DMS114 treated with DMSO at 0.1 percent for 48 hours (cell line): ENCODE data around the gene PMPCB.
"Not testable (repeated sequence)": the region's sequence is repeated elsewhere in the genome, so short reads cannot be mapped to it uniquely, and the experiment has no call there.

Experiments used
- DNase-seq: peaks from one replicate; lab custom pipeline; 2025; ENCODE audit not compliant: unreplicated experiment; lab: John Stamatoyannopoulos, UW

PMPCB gene, protein sequence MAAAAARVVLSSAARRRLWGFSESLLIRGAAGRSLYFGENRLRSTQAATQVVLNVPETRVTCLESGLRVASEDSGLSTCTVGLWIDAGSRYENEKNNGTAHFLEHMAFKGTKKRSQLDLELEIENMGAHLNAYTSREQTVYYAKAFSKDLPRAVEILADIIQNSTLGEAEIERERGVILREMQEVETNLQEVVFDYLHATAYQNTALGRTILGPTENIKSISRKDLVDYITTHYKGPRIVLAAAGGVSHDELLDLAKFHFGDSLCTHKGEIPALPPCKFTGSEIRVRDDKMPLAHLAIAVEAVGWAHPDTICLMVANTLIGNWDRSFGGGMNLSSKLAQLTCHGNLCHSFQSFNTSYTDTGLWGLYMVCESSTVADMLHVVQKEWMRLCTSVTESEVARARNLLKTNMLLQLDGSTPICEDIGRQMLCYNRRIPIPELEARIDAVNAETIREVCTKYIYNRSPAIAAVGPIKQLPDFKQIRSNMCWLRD

DNA sequence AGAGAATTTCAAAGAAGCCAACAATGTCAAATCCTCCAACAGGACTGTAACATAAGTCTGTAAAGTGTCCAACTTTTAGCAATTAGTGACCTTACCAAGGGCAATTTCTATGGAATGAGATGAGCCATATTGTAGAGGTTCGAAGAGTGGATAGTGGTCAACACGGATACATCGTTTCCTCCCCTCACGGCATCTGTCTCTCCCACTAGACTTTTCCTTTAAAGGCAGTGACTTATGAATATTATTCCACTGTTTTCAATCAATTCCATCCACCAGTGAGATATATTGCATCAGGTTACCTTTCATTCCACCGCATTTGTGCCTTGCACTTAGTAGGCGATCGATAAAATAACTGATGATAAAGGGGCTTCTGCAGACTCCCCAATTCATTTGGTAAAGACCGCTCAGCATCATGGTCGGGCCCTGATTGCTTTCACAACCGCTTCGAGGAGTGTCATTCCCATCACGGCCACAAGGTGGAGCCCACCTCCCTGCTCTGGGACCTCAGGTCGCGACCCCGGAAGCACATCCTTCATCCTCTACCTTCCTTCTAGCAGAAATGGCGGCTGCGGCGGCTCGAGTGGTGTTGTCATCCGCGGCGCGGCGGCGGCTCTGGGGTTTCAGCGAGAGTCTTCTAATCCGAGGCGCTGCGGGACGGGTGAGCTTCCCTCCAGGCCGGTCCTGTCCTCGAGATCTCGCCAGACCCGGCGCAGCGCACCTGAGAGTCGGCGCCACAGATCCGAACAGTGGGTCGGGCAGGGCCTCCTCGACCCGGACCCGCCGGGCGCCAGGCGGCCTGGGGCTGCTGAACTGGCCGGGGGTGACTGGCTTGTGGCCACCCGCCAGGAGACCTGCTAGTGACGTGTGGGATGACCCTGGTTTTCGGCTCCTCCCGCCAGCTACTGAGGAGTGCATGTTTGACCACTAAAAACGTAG, at the start of gene PMPCB:
PMPCB (plus strand) TSS at position 535 of the 936 bp plus-strand sequence; CDS start at position 560, 25 bp downstream.
- peak; percentile 79 for DNase-seq

GRCh38 chr7:103253699-103254506, 43.3 kb upstream of the PMPCB start:
- DNase-seq: not testable (repeated sequence)

DNA sequence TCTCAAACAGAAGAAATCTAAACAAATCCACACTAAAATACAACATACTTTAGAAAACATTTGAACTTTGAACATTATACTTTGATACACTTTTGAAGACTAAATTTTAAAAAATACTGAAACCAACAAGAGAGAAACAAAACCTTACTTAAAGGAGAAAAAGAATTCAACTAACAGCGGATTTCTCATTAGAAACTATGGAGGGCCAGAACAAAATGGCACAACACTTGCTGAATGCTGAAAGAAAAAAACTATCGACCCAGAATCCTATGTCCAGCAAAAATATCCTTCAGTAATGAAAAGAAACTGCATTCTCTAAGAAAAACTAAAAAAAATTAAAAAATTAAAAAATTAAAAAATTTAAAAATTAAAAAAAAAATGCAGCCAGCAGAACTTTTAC, 33.2 kb upstream of the PMPCB start:
- DNase-seq: not testable (repeated sequence)

- DNase-seq: not testable (repeated sequence)
Measured at GRCh38 chr7:103266229-103266628, 31.0 kb upstream of the PMPCB start.

DNA sequence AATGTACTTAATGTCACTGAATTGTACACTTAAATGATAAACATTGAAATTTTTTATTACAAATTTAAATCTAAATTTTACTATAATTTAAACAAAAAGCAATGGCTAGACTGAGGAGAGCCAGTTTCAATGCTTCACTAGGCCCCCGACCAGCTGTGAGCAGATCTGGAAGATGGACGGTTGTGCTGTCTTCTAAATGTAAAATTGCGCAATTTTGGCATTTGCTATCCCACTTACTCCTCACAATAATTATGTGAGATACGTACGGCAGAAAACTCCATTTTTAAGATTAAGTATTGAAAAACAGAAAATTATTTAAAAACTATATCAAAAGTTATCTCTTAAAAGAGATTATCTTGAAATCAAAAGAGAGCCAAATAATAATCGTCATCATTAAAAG, 23.9 kb upstream of the PMPCB start:
- DNase-seq: not testable (repeated sequence)

GRCh38 chr7:103274867-103275266, 22.4 kb upstream of the PMPCB start:
- DNase-seq: not testable (repeated sequence)

DNA sequence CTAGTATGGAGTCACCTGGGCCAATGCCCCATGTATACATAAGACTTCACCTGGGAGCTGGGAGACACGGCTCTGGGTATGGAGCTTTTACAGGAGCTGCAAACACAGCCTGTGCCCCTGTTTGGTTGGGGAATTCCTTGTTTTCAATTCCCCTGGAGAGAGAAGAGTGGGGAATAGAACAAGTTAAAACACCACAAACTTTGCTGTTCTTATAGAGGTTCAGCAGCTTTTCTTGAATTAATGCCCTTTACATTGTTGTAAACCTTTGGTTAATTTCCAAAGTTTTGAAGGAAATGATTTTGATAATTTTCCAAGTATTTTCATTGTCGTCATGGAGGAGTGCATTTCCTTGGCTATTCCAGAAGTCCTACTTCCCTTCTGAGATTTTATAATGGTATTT, 19.0 kb upstream of the PMPCB start:
- not testable (repeated sequence) for DNase-seq

- not testable (repeated sequence) for DNase-seq
Measured at GRCh38 chr7:103279636-103279962, 17.6 kb upstream of the PMPCB start.

DNA sequence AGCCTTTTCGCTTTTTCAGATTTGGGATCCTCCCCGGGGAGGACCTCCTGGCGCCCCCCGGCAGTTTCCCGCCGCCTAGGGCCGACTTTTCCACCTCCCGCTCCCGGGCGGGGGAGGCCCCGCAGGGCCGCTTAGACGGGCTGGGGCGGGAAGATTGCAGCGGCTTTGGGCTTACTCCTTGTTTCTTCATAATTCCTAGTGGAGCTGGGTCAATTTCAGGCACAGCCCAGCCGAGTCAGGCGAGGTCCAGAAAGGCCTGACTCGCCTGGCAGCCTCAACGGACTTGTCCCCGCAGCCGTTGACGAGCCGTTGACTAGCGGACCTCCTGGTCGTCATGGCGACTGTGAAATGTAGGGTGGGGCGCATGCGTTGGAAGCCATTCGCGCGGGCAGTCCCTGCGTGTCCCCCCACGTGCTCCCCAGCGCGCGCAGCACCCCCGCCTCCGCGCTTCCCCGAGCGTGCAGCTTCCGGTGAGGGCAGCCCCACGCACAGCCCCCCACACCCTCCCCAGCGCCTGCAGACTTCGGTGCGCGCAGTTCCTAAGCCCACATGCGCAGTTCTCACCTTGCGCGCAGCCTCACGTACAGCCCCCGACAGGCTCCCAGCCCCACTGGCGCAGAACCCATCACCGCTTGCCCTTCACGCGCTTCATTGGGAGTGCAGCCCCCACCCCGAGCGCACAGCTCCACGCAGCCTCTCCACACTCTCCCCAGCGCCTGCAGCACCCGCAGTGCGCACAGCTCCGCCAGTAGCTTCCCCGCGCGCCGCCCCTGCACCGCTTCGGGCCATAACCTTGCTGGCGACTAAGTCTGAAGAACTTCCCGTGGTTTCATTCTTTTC, 17.1 kb upstream of the PMPCB start:
- peak; percentile 57 for DNase-seq

- DNase-seq: not testable (repeated sequence)
Measured at GRCh38 chr7:103280803-103281155, 16.5 kb upstream of the PMPCB start.

- not testable (repeated sequence) for DNase-seq
Measured at GRCh38 chr7:103282802-103283427, 14.3 kb upstream of the PMPCB start.

DNA sequence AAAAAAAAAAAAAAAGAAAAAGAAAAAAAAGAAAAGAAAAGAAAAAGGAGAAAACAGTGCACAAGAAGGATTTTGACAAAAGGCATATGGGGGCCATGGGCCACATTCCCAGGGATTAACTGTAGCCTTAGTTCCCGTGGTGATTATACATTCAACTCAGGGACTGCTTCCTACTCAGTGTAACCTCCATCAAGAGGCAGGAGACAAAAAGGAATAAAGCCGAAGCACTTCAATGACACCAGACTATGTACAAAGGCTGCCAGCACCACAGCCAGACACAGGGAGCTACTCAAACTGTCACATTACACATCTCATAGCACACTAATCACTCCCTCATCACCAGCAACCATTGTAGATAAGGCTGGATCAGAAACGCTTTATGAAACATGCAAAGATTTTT, 5.1 kb upstream of the PMPCB start:
- no peak for DNase-seq

DNA sequence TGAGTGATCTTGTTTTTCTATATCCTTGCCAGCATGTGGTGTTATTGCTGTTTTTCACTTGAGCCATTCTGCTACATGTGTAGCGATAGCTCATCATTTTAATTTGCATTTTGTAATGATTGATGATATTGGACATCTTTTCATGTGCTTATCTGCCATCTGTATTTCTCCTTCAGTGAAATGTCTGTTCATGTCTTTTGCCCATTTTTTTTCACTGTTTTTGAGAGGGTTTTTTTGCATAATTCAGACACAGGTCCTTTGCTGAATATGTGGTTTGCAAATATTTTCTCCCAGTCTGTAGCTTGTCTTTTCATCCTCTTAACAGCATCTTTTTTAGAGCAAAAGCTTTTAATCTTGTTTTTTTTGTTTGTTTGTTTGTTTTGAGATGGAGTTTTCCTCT, 3.7 kb upstream of the PMPCB start:
- DNase-seq: no peak

GRCh38 chr7:103297837-103298179, 573 bp downstream of the PMPCB start:
- no peak for DNase-seq

DNA sequence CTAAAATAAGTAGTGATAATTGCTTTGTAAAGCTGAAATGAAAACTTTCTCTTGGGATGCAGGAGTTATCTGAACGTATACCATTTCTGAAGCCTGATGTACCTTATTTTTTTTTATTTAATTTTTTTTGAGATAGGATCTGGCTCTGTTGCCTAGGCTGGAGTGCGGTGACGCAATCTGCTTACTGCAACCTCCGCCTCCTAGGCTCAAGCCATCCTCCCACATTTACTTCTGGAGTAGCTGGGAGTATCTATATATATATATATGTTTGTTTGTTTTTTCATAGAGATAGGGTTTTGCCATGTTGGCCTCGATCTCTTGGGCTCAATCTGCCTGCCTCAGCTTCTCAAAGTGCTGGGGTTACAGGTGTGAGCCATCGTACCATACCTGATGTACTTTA, 2.4 kb downstream of the PMPCB start:
- no peak for DNase-seq

DNA sequence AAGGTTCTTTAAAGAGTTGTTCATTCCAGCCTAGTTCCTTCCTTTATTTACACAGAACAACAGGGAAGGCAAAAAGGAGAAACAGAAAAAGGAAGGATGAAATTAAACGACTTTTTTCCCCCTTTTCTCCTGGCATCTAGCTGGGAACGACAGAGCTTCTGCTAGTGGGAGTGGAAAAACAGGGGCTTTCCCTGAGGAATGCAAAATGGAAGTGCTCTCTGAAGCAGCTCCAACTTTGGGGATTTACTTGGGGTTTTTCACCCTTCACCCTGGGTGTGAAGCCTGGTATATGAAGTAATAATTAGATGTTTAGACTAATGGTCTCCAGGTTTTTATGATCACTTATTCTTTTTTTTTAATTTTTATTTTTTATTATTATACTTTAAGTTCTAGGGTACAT, 4.2 kb downstream of the PMPCB start:
- no peak for DNase-seq

- DNase-seq: no peak
Measured at GRCh38 chr7:103307503-103308231, 10.4 kb downstream of the PMPCB start.

GRCh38 chr7:103314852-103315251, 17.6 kb downstream of the PMPCB start:
- DNase-seq: no peak

- DNase-seq: no peak
Measured at GRCh38 chr7:103316380-103316941, 19.2 kb downstream of the PMPCB start.
